Cardiac fibroblast (primary cell): ENCODE results near the gene HCN1.

ENCODE experiments used
- DNase-seq, 2 donors: peaks; one replicate each; pipeline versions ENCODE4 v3.0.0 to v3.0.0-alpha.2; 2010; ENCODE audit warnings: low read depth in 2 of 2
- H3K4me3 ChIP-seq, 2 donors: replicated peaks in 1 of 2; 1 replicate in 1 of 2; 2 replicates in 1 of 2; pipeline ENCODE4 v1.5.1; 2011; ENCODE audit warnings: low read depth in 2 of 2, low read length in 2 of 2, mild to moderate bottlenecking in 2 of 2, moderate library complexity in 1 of 2
- CTCF ChIP-seq: IDR thresholded peaks from one replicate; pipeline ENCODE4 v1.5.1; 2011; ENCODE audit warnings: low read depth, mild to moderate bottlenecking, low read length, inconsistent platforms

The HCN1 gene

GRCh38 chr5:45261125-45261524, 435.1 kb downstream of the HCN1 start:
- no peak for DNase-seq
- H3K4me3 ChIP-seq = no peak overlapping the region
- TF ChIP-seq CTCF = no peak

GRCh38 chr5:45260292-45260691, 435.9 kb downstream of the HCN1 start:
- H3K4me3 ChIP-seq = no peak overlapping the region
- no peak for DNase-seq
- no peak for TF ChIP-seq CTCF

- TF ChIP-seq CTCF = no peak
- no peak overlapping the region for H3K4me3 ChIP-seq
- DNase-seq = no peak
These were observed 443.2 kb downstream of the HCN1 start for GRCh38 chr5:45252978-45253377.

GRCh38 chr5:45252541-45252940, 443.6 kb downstream of the HCN1 start:
- no peak for DNase-seq
- TF ChIP-seq CTCF = no peak
- H3K4me3 ChIP-seq = no peak overlapping the region

GRCh38 chr5:45225571-45226031, 470.6 kb downstream of the HCN1 start:
- DNase-seq = no peak
- no peak for TF ChIP-seq CTCF
- no peak overlapping the region for H3K4me3 ChIP-seq

GRCh38 chr5:45205403-45205961, 490.7 kb downstream of the HCN1 start:
- no peak overlapping the region for H3K4me3 ChIP-seq
- TF ChIP-seq CTCF = no peak
- no peak for DNase-seq
